Small intestine (tissue), 7 donors: ENCODE data around the gene HOXB3. TPM values are rescaled to one million over a fixed set of nuclear protein-coding genes. Genes with fewer than 3 reads are reported as not detected.

Source experiments
- DNase-seq, 2 donors: peaks; one replicate each; pipeline versions ENCODE4 v3.0.0 to v3.0.0-alpha.2; 2013
- FAIRE-seq: peaks from 2 replicates; lab custom pipeline; 2012; peaks lifted over from hg19 to GRCh38; lab: Jason Lieb, UNC
- H3K27ac ChIP-seq, 3 donors: one replicate each; pipeline ENCODE4 v1.5.1; 2013; ENCODE audit warnings: low read length in 2 of 3, mild to moderate bottlenecking in 2 of 3, control low read depth in 1 of 3, inconsistent platforms in 1 of 3, low read depth in 1 of 3, moderate library complexity in 1 of 3
- H3K27me3 ChIP-seq, 3 donors: one replicate each; pipeline ENCODE4 v1.6.1; 2013; ENCODE audit warnings: low read length in 3 of 3, inconsistent platforms in 1 of 3; ENCODE audit not compliant: control insufficient read depth in 3 of 3, insufficient read depth in 3 of 3
- H3K36me3 ChIP-seq, 3 donors: one replicate each; pipeline ENCODE4 v1.6.1; 2013; ENCODE audit warnings: low read length in 3 of 3, inconsistent platforms in 1 of 3, low read depth in 1 of 3, mild to moderate bottlenecking in 1 of 3, moderate library complexity in 1 of 3; ENCODE audit not compliant: control insufficient read depth in 3 of 3, insufficient read depth in 2 of 3
- H3K4me1 ChIP-seq, 3 donors: one replicate each; pipeline ENCODE4 v1.6.1; 2013; ENCODE audit warnings: low read length in 2 of 3, inconsistent platforms in 1 of 3, low read depth in 1 of 3, mild to moderate bottlenecking in 1 of 3, moderate library complexity in 1 of 3; ENCODE audit not compliant: control insufficient read depth in 3 of 3, insufficient read depth in 2 of 3
- H3K4me3 ChIP-seq, 3 donors: one replicate each; pipeline ENCODE4 v1.5.1; 2013; ENCODE audit warnings: low read length in 3 of 3, control low read depth in 1 of 3, inconsistent platforms in 1 of 3, low read depth in 1 of 3, mild to moderate bottlenecking in 1 of 3, moderate library complexity in 1 of 3
- H3K9me3 ChIP-seq, 2 donors: one replicate each; pipeline ENCODE4 v1.6.1; 2013; ENCODE audit warnings: low read depth in 1 of 2, low read length in 1 of 2; ENCODE audit not compliant: control insufficient read depth in 2 of 2, insufficient read depth in 1 of 2
- WGBS, 3 donors: extraction: QIAGEN DNeasy Blood & Tissue Kit; methylation state at CpG; one replicate each; pipeline ENCODE4 v1.1.7; 2013; 5-methylcytosine and 5-hydroxymethylcytosine counted together
- polyA plus RNA-seq, 4 donors: library from polyadenylated mRNA; stranded (reverse) in 3 of 4; unstranded in 1 of 4; fragments of 200-250 nt in 3 of 4; fragments of 120-200 nt in 1 of 4; gene quantifications; one replicate each; pipeline versions ENCODE4 v1.2.1 to v1.2.3, GENCODE V29; 2013
- donor health status: healthy with polysubstance abuse.
- donor health status: control.
- donor health status: control.
- donor health status: Bipolar disorder and iron deficiency.
- donor health status: healthy.

HOXB3 gene
- polyA plus RNA-seq, 4 donors, result 1.4 to 19.6 (median 5.7) TPM; not detected in 1

DNA sequence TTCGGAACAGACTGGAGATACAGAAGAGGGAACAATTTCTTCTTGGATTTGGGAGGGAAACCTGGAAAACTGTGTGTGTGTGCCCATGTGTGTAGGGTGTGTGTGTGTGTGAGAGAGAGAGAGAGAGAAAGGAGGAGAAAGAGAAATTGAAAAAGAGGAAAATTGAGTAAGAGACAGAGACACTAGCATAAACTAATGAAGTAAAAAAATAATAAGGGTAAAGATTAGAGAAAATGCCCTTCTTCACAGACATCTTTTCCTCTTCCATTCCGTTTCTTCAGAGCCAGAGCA, 31.3 kb downstream of the HOXB3 start:
- no peak for FAIRE-seq
- no peak overlapping the region for H3K4me3 ChIP-seq
- peaks cover 0 to 49% (median 0%) of the 10 kb centered on the region in 3 donors for H3K4me1 ChIP-seq
- H3K9me3 ChIP-seq, result no peaks in the 10 kb centered on the region
- H3K36me3 ChIP-seq, result peaks cover 0 to 36% (median 0%) of the 10 kb centered on the region in 3 donors
- H3K27ac ChIP-seq, result peak overlapping the region in 2 of 3 donors; percentile 56 to 82
- H3K27me3 ChIP-seq, result peaks cover 0 to 90% (median 0%) of the 10 kb centered on the region in 3 donors
- DNase-seq, result no peak
- WGBS, 3 donors, result 59 to 72% (median 61%) methylated on average over 2 of the region's 2 CpGs

- Histone ChIP-seq H3K27ac (peak overlapping the region in 2 of 3 donors; percentile 63 to 82), H3K9me3 (no peaks in the 10 kb centered on the region), H3K36me3 (peaks cover 0 to 34% (median 0%) of the 10 kb centered on the region in 3 donors), H3K4me1 (peaks cover 0 to 49% (median 0%) of the 10 kb centered on the region in 3 donors), H3K4me3 (no peak overlapping the region), H3K27me3 (peaks cover 0 to 87% (median 0%) of the 10 kb centered on the region in 3 donors)
- DNase-seq, result no peak
- no peak for FAIRE-seq
- 61 to 75% (median 68%) methylated on average over 13 of the region's 13 CpGs for WGBS, 3 donors
Measured at GRCh38 chr17:48558057-48558830, 31.8 kb downstream of the HOXB3 start.

- H3K36me3 ChIP-seq, result peaks cover 0 to 36% (median 0%) of the 10 kb centered on the region in 3 donors
- peaks cover 0 to 86% (median 0%) of the 10 kb centered on the region in 3 donors for H3K27me3 ChIP-seq
- no peak overlapping the region for H3K4me3 ChIP-seq
- H3K27ac ChIP-seq, result peak overlapping the region in 2 of 3 donors; percentile 63 to 82
- no peaks in the 10 kb centered on the region for H3K9me3 ChIP-seq
- DNase-seq, result no peak
- no peak for FAIRE-seq
- WGBS, 3 donors, result 39 to 48% (median 41%) methylated on average over 7 of the region's 7 CpGs
- peaks cover 0 to 46% (median 0%) of the 10 kb centered on the region in 3 donors for H3K4me1 ChIP-seq
Measured at GRCh38 chr17:48556576-48557401, 33.3 kb downstream of the HOXB3 start.

- FAIRE-seq, result no peak
- DNase-seq, result no peak
- Histone ChIP-seq H3K27me3 (peaks cover 0 to 86% (median 2%) of the 10 kb centered on the region in 3 donors), H3K27ac (peak overlapping the region in 2 of 3 donors; percentile 63 to 84), H3K36me3 (peaks cover 0 to 35% (median 0%) of the 10 kb centered on the region in 3 donors), H3K4me3 (no peak overlapping the region), H3K9me3 (no peaks in the 10 kb centered on the region), H3K4me1 (peaks cover 0 to 47% (median 0%) of the 10 kb centered on the region in 3 donors)
- 57 to 71% (median 61%) methylated on average over 5 of the region's 5 CpGs for WGBS, 3 donors
Measured at GRCh38 chr17:48556229-48556575, 33.8 kb downstream of the HOXB3 start.

DNA sequence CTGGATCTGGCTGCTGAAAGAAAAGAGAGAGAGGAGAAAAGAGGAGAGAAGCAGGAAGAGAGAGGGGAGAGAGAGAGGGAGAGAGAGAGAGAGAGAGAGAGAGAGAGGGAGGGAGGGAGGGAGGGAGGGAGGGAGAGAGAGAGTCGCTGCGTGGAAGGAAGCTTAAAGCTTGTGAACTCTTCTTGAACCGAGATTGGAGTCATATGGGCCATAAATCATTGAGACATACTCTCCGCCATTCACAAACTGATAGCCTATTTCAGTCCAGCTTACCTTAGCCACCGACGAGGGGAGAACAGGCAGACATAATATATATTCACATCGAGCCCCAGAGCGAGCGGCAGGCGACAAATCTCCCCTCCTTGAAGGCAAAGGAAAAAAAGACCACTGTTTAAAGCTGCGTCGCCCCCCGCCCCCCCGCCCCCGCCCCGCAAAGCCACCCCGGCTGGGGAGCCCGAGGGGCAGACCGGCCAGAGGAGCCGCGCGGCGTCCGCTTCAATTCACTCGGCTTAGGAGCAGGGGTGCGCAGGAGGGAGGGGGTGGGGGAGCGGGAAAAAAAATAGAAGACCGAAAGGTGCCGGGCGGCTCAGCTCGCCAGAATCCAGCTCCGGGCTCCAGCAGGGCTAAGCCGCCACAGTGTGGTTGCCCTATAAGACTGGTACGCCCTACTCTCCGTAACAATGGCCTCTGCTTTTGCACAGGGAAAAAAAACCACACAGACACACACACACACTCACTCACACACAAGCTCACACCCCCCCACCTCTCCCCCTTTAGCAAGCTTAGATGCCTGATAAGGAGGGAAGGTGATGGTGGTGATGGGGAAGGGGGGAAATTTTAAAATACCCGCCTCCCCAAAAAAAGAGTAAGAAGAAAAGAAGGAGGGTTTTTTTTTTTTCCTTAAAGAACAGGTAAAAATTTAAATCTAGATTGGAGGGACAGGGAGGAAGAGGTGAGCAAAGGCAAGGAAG, 34.5 kb downstream of the HOXB3 start:
- no peak for FAIRE-seq
- Histone ChIP-seq H3K27ac (peak overlapping the region in 2 of 3 donors; percentile 63 to 84), H3K4me3 (peak overlapping the region in 2 of 3 donors; percentile 8 to 27), H3K4me1 (peaks cover 0 to 45% (median 0%) of the 10 kb centered on the region in 3 donors), H3K36me3 (peaks cover 0 to 38% (median 0%) of the 10 kb centered on the region in 3 donors), H3K9me3 (no peaks in the 10 kb centered on the region), H3K27me3 (peaks cover 0 to 87% (median 4%) of the 10 kb centered on the region in 3 donors)
- peak in 1 of 2 donors; percentile 82 for DNase-seq
- 5 to 20% (median 11%) methylated on average over 36 of the region's 36 CpGs for WGBS, 3 donors

DNA sequence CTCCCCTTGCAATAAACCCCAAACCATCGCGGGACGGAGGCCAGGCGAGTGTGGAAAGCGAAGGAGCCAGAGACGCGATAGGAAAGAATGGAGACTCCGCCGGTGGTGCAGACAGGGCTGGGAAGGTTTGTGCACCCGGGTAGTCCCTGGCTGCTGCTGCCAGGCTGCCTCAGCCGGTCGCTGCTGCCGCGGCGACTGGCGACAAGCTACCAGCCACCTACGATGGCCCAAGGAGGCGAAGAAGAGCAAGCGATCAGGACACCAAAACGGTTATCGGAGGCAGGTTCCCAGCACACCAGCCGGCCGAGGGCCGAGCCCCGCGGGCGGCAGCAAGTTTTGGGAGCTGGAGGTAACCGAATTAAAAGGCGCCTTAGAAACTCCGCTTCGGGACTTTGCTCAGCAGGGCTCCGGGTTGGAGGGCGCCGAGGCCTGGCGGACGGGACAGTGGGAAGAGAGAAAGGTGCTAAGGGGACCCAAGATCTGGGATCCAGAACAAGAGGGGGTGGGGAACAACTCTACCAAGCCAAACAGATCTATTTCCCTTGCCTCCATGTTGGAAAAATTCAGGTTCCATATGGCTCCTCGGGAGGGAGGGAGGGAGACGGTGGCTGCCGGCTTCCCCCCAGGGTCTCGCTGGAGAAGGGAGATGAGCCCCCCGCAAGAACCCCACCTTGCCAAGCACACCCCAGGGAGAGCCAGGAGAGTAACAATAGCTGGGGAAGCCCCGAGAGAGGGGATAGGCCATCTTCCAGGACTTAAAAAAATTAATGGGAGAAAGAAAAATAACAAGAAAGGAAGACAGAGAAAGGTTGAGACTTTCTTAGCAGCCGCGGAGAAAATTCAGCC, 35.4 kb downstream of the HOXB3 start:
- peaks cover 0 to 40% (median 0%) of the 10 kb centered on the region in 3 donors for H3K4me1 ChIP-seq
- peaks cover 0 to 43% (median 0%) of the 10 kb centered on the region in 3 donors for H3K36me3 ChIP-seq
- H3K4me3 ChIP-seq, result peak overlapping the region in 1 of 3 donors; percentile 27
- WGBS, 3 donors, result 32 to 36% (median 36%) methylated on average over 44 of the region's 44 CpGs
- peaks cover 0 to 88% (median 8%) of the 10 kb centered on the region in 3 donors for H3K27me3 ChIP-seq
- H3K9me3 ChIP-seq, result no peaks in the 10 kb centered on the region
- H3K27ac ChIP-seq, result peak overlapping the region in 2 of 3 donors; percentile 53 to 82
- DNase-seq, result peak in 1 of 2 donors; percentile 25
- FAIRE-seq, result no peak

DNA sequence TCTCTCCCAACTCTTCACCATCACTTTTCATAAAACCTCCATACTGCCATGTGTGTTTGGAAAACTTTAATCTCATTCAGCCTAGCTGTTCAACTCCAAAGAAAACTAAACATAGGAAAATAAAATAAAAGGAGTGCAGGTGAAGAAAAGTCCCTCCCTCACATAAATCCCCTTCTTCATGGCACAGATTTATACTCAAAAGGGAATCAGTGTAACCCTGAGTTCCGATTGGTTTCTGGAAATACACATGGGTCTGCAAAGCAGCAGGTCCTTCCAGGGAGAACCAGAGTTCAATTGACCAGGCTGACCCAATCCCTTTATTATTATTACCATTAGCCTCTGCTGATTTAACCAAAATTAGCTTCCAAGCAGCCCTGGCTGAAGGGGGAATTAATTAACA, 36.2 kb downstream of the HOXB3 start:
- no peaks in the 10 kb centered on the region for H3K9me3 ChIP-seq
- FAIRE-seq (no peak), DNase-seq (peak in 1 of 2 donors; percentile 3)
- H3K27ac ChIP-seq, result peak overlapping the region in 2 of 3 donors; percentile 53 to 82
- H3K27me3 ChIP-seq, result peaks cover 0 to 85% (median 8%) of the 10 kb centered on the region in 3 donors
- H3K4me1 ChIP-seq, result peaks cover 0 to 36% (median 0%) of the 10 kb centered on the region in 3 donors
- H3K4me3 ChIP-seq, result no peak overlapping the region
- H3K36me3 ChIP-seq, result peaks cover 0 to 37% (median 0%) of the 10 kb centered on the region in 3 donors
- 52 to 66% (median 65%) methylated on average over 1 of the region's 1 CpG for WGBS, 3 donors
